ENCODE measurements around the gene PCSK6. TPM values are rescaled to one million over a fixed set of nuclear protein-coding genes. Genes with fewer than 3 reads are reported as not detected.
"Not testable (repeated sequence)": the region's sequence is repeated elsewhere in the genome, so short reads cannot be mapped to it uniquely, and the experiment has no call there.

PCSK6 gene
- polyA plus RNA-seq, 3 donors, result 6.5 to 9.2 (median 7.3) TPM

- DNase-seq (ENCODE audit: low read depth in 3 of 3, low spot score in 2 of 3), result no peak
Measured at GRCh38 chr15:101466188-101466587, 23.3 kb downstream of the PCSK6 start.

- no peak for DNase-seq (ENCODE audit: low read depth in 3 of 3, low spot score in 2 of 3)
Measured at GRCh38 chr15:101464999-101465669, 24.4 kb downstream of the PCSK6 start.

- DNase-seq (ENCODE audit: low read depth in 3 of 3, low spot score in 2 of 3), result no peak
Measured at GRCh38 chr15:101464256-101464998, 25.1 kb downstream of the PCSK6 start.

- DNase-seq (ENCODE audit: low read depth in 3 of 3, low spot score in 2 of 3), result not testable (repeated sequence)
Measured at GRCh38 chr15:101463696-101464095, 25.8 kb downstream of the PCSK6 start.

GRCh38 chr15:101463270-101463669 is 26.2 kb downstream of the PCSK6 start:
- no peak for DNase-seq (ENCODE audit: low read depth in 3 of 3, low spot score in 2 of 3)

GRCh38 chr15:101461097-101461496 is 28.4 kb downstream of the PCSK6 start:
- DNase-seq (ENCODE audit: low read depth in 3 of 3, low spot score in 2 of 3), result no peak

GRCh38 chr15:101459579-101460300 is 29.8 kb downstream of the PCSK6 start:
- DNase-seq (ENCODE audit: low read depth in 3 of 3, low spot score in 2 of 3), result no peak

GRCh38 chr15:101458908-101459578 is 30.5 kb downstream of the PCSK6 start:
- DNase-seq (ENCODE audit: low read depth in 3 of 3, low spot score in 2 of 3), result no peak

GRCh38 chr15:101458158-101458900 is 31.2 kb downstream of the PCSK6 start:
- no peak for DNase-seq (ENCODE audit: low read depth in 3 of 3, low spot score in 2 of 3)

GRCh38 chr15:101457696-101458095 is 31.8 kb downstream of the PCSK6 start:
- no peak for DNase-seq (ENCODE audit: low read depth in 3 of 3, low spot score in 2 of 3)

- no peak for DNase-seq (ENCODE audit: low read depth in 3 of 3, low spot score in 2 of 3)
Measured at GRCh38 chr15:101456057-101456739, 33.3 kb downstream of the PCSK6 start.

GRCh38 chr15:101455291-101456025 is 34.0 kb downstream of the PCSK6 start:
- DNase-seq (ENCODE audit: low read depth in 3 of 3, low spot score in 2 of 3), result no peak

- DNase-seq (ENCODE audit: low read depth in 3 of 3, low spot score in 2 of 3), result not testable (repeated sequence)
Measured at GRCh38 chr15:101454781-101455180, 34.7 kb downstream of the PCSK6 start.

- DNase-seq (ENCODE audit: low read depth in 3 of 3, low spot score in 2 of 3), result no peak
Measured at GRCh38 chr15:101454365-101454764, 35.1 kb downstream of the PCSK6 start.

GRCh38 chr15:101453123-101454120 is 36.1 kb downstream of the PCSK6 start:
- no peak for DNase-seq (ENCODE audit: low read depth in 3 of 3, low spot score in 2 of 3)

- no peak for DNase-seq (ENCODE audit: low read depth in 3 of 3, low spot score in 2 of 3)
Measured at GRCh38 chr15:101452572-101452971, 36.9 kb downstream of the PCSK6 start.

- no peak for DNase-seq (ENCODE audit: low read depth in 3 of 3, low spot score in 2 of 3)
Measured at GRCh38 chr15:101451846-101452245, 37.7 kb downstream of the PCSK6 start.
